Type B pancreatic cell (in vitro differentiated cells): ENCODE data around the gene ZNF484. TPM values are rescaled to one million over a fixed set of nuclear protein-coding genes. Genes with fewer than 3 reads are reported as not detected.
"Not testable (repeated sequence)": the region's sequence is repeated elsewhere in the genome, so short reads cannot be mapped to it uniquely, and the experiment has no call there.

Source experiments
- DNase-seq: peaks from one replicate; pipeline ENCODE4 v3.0.0; 2021; ENCODE audit warnings: mixed read lengths; ENCODE audit not compliant: unreplicated experiment; ENCODE audit errors: extremely low spot score
- H3K27ac Mint-ChIP-seq: 2 replicates; pipeline ENCODE4 v1.8.0; 2021; ENCODE audit warnings: mild to moderate bottlenecking, mixed read lengths
- H3K27me3 Mint-ChIP-seq: 2 replicates; pipeline ENCODE4 v1.8.0; 2021; ENCODE audit warnings: mixed read lengths
- H3K36me3 Mint-ChIP-seq: 2 replicates; pipeline ENCODE4 v1.8.0; 2021; ENCODE audit warnings: mixed read lengths
- H3K4me1 Mint-ChIP-seq: one replicate; pipeline ENCODE4 v1.8.0; 2021; ENCODE audit warnings: mixed read lengths; ENCODE audit not compliant: unreplicated experiment
- H3K4me3 Mint-ChIP-seq: 2 replicates; pipeline ENCODE4 v1.8.0; 2021; ENCODE audit warnings: mild to moderate bottlenecking, mixed read lengths
- H3K9me3 Mint-ChIP-seq: 2 replicates; pipeline ENCODE4 v1.8.0; 2021; ENCODE audit warnings: mixed read lengths
- CTCF ChIP-seq: fragments of 200-600 bp; sonication (generic); conservative IDR thresholded peaks from 2 replicates; pipeline ENCODE4 v1.5.0; 2021; ENCODE audit warnings: antibody characterized with exemption, mild to moderate bottlenecking
- long read RNA-seq: library from polyadenylated mRNA; unstranded; transcript quantifications from one replicate; pipeline ENCODE4 v2.0.0, GENCODE V29; 2020
- total RNA-seq: library from RNA; stranded (reverse); gene quantifications from 2 replicates; pipeline ENCODE4 v1.2.1, GENCODE V29; 2021; ENCODE audit warnings: low replicate concordance

ZNF484 gene
- total RNA-seq, result 8.8 and 12.3 TPM in 2 replicates
- long read RNA-seq, full-length matches to known transcripts, result 2 of 6 reads
- long read RNA-seq, partial matches to known transcripts, result 0 of 6 reads
- long read RNA-seq, other reads (novel, unspliced or antisense), result 4 of 6 reads

- no peak for TF ChIP-seq CTCF
- Mint-ChIP-seq H3K4me3 (peak within 1 kb of the TSS; percentile 100), H3K27me3 (no peaks in the 10 kb centered on the region), H3K36me3 (peaks cover 7% of the 10 kb centered on the region), H3K27ac (peak within 1 kb of the TSS; percentile 95), H3K9me3 (peaks cover 7% of the 10 kb centered on the region), H3K4me1 (peaks cover 31% of the 10 kb centered on the region)
- peak; percentile 96 for DNase-seq
Observed at GRCh38 chr9:92877531-92878430, at the start of gene ZNF484. ZNF484 (minus strand) TSS chr9:92878038; CDS start chr9:92875029, 3,009 bp downstream.

- Mint-ChIP-seq H3K27ac (no peak overlapping the region), H3K4me1 (no peaks in the 10 kb centered on the region), H3K9me3 (no peaks in the 10 kb centered on the region)
Observed at GRCh38 chr9:92920437-92920836, 42.6 kb upstream of the ZNF484 start.

GRCh38 chr9:92917176-92917800 lies 39.5 kb upstream of the ZNF484 start:
- peaks cover under 1% of the 10 kb centered on the region for H3K4me1 Mint-ChIP-seq
- DNase-seq, result no peak
- no peak overlapping the region for H3K27ac Mint-ChIP-seq
- H3K36me3 Mint-ChIP-seq, result no peaks in the 10 kb centered on the region
- H3K27me3 Mint-ChIP-seq, result peaks cover 9% of the 10 kb centered on the region
- H3K4me3 Mint-ChIP-seq, result no peak overlapping the region
- no peak for TF ChIP-seq CTCF
- no peaks in the 10 kb centered on the region for H3K9me3 Mint-ChIP-seq

More at GRCh38 chr9:92920437-92920836, 42.6 kb upstream of the ZNF484 start:
- no peak overlapping the region for H3K4me3 Mint-ChIP-seq
- DNase-seq, result no peak
- TF ChIP-seq CTCF, result no peak
- peaks cover 8% of the 10 kb centered on the region for H3K27me3 Mint-ChIP-seq
- H3K36me3 Mint-ChIP-seq, result no peaks in the 10 kb centered on the region

GRCh38 chr9:92911511-92912475 lies 34.0 kb upstream of the ZNF484 start:
- Mint-ChIP-seq H3K4me1 (peaks cover 10% of the 10 kb centered on the region), H3K9me3 (no peaks in the 10 kb centered on the region), H3K4me3 (no peak overlapping the region), H3K36me3 (no peaks in the 10 kb centered on the region), H3K27me3 (peaks cover 11% of the 10 kb centered on the region), H3K27ac (no peak overlapping the region)
- no peak for DNase-seq
- TF ChIP-seq CTCF, result no peak

GRCh38 chr9:92905137-92905536 lies 27.3 kb upstream of the ZNF484 start:
- not testable (repeated sequence) for H3K4me3 Mint-ChIP-seq, H3K36me3 Mint-ChIP-seq, H3K27me3 Mint-ChIP-seq, H3K27ac Mint-ChIP-seq, DNase-seq, H3K4me1 Mint-ChIP-seq, H3K9me3 Mint-ChIP-seq
